Liver (tissue), 9 donors: ENCODE results near the gene PEX5L. TPM values are rescaled to one million over a fixed set of nuclear protein-coding genes. Genes with fewer than 3 reads are reported as not detected.

Source experiments
- DNase-seq: peaks from one replicate; pipeline ENCODE4 v3.0.0-alpha.2; 2017; ENCODE audit warnings: low spot score
- H3K27ac ChIP-seq, 2 donors: one replicate each; pipeline ENCODE4 v1.7.0; 2013; ENCODE audit warnings: inconsistent platforms in 2 of 2, low read length in 2 of 2, control low read depth in 1 of 2, low read depth in 1 of 2, mild to moderate bottlenecking in 1 of 2
- H3K27me3 ChIP-seq, 4 donors: one replicate each; pipeline versions ENCODE4 v1.6.1 to v1.7.0; 2013; ENCODE audit warnings: low read length in 3 of 4, inconsistent platforms in 1 of 4, mild to moderate bottlenecking in 1 of 4, moderate library complexity in 1 of 4; ENCODE audit not compliant: control insufficient read depth in 4 of 4, insufficient read depth in 4 of 4
- H3K36me3 ChIP-seq, 4 donors: one replicate each; pipeline versions ENCODE4 v1.6.1 to v1.7.0; 2013; ENCODE audit warnings: low read length in 3 of 4, mild to moderate bottlenecking in 3 of 4, low read depth in 1 of 4, moderate library complexity in 1 of 4; ENCODE audit not compliant: control insufficient read depth in 4 of 4, insufficient read depth in 3 of 4
- H3K4me1 ChIP-seq, 4 donors: one replicate each; pipeline versions ENCODE4 v1.6.1 to v1.7.0; 2013; ENCODE audit warnings: low read length in 3 of 4, mild to moderate bottlenecking in 3 of 4, moderate library complexity in 1 of 4; ENCODE audit not compliant: control insufficient read depth in 4 of 4, insufficient read depth in 4 of 4
- H3K4me3 ChIP-seq, 3 donors: one replicate each; pipeline versions ENCODE4 v1.6.1 to v1.7.0; 2013; ENCODE audit warnings: low read length in 3 of 3, control low read depth in 1 of 3, low read depth in 1 of 3, mild to moderate bottlenecking in 1 of 3
- H3K9ac ChIP-seq, 2 donors: one replicate each; pipeline ENCODE4 v1.7.0; 2013; ENCODE audit warnings: low read length in 2 of 2, mild to moderate bottlenecking in 2 of 2, moderate library complexity in 2 of 2, control low read depth in 1 of 2, low read depth in 1 of 2
- H3K9me3 ChIP-seq, 4 donors: one replicate each; pipeline versions ENCODE4 v1.6.1 to v1.7.0; 2013; ENCODE audit warnings: low read length in 3 of 4; ENCODE audit not compliant: control insufficient read depth in 4 of 4
- ATF3 ChIP-seq: IDR thresholded peaks from 2 replicates; pipeline ENCODE4 v1.6.1; 2016; ENCODE audit warnings: antibody characterized with exemption
- CTCF ChIP-seq: fragments of 150-350 bp; IDR thresholded peaks from 2 replicates; pipeline ENCODE4 v1.5.1; 2017; ENCODE audit warnings: improper control_type of control experiment, low read depth, low read length; ENCODE audit not compliant: missing input control
- EGR1 ChIP-seq, 2 donors: IDR thresholded peaks; 2 replicates each; pipeline ENCODE4 v1.6.1; 2016 to 2018; ENCODE audit warnings: antibody characterized with exemption in 2 of 2, low read depth in 2 of 2
- FOXA1 ChIP-seq: IDR thresholded peaks from 2 replicates; pipeline ENCODE4 v1.6.1; 2016; ENCODE audit warnings: antibody characterized with exemption
- FOXA2 ChIP-seq: IDR thresholded peaks from 2 replicates; pipeline ENCODE4 v1.6.1; 2016; ENCODE audit warnings: antibody characterized with exemption
- GABPA ChIP-seq, 2 donors: IDR thresholded peaks in 1 of 2; conservative IDR thresholded peaks in 1 of 2; 2 replicates each; pipeline ENCODE4 v1.6.1; 2016; ENCODE audit warnings: antibody characterized with exemption in 2 of 2, mild to moderate bottlenecking in 1 of 2, moderate library complexity in 1 of 2
- HNF4A ChIP-seq, 2 donors: conservative IDR thresholded peaks; 2 replicates each; pipeline ENCODE4 v1.6.1; 2016; ENCODE audit warnings: antibody characterized with exemption in 2 of 2, mild to moderate bottlenecking in 2 of 2
- HNF4G ChIP-seq: IDR thresholded peaks from 2 replicates; pipeline ENCODE4 v1.6.1; 2016; ENCODE audit warnings: antibody characterized with exemption
- JUND ChIP-seq, 2 donors: IDR thresholded peaks; 2 replicates each; pipeline ENCODE4 v1.6.1; 2016; ENCODE audit warnings: antibody characterized with exemption in 2 of 2
- MAX ChIP-seq: IDR thresholded peaks from 2 replicates; pipeline ENCODE4 v1.6.1; 2016; ENCODE audit warnings: antibody characterized with exemption
- NR2F2 ChIP-seq: IDR thresholded peaks from 2 replicates; pipeline ENCODE4 v1.6.1; 2016; ENCODE audit warnings: antibody characterized with exemption
- RAD21 ChIP-seq, 2 donors: IDR thresholded peaks; 2 replicates each; pipeline ENCODE4 v1.6.1; 2016; ENCODE audit warnings: antibody characterized with exemption in 2 of 2, mild to moderate bottlenecking in 2 of 2
- SP1 ChIP-seq: IDR thresholded peaks from 2 replicates; pipeline ENCODE4 v1.6.1; 2018; ENCODE audit warnings: antibody characterized with exemption, mild to moderate bottlenecking
- TAF1 ChIP-seq: conservative IDR thresholded peaks from 2 replicates; pipeline ENCODE4 v1.6.1; 2016; ENCODE audit warnings: antibody characterized with exemption, mild to moderate bottlenecking
- YY1 ChIP-seq: IDR thresholded peaks from 2 replicates; pipeline ENCODE4 v1.6.1; 2016; ENCODE audit warnings: antibody characterized with exemption, mild to moderate bottlenecking
- WGBS: extraction: QIAGEN DNeasy Blood & Tissue Kit; methylation state at CpG from one replicate; pipeline ENCODE4 v1.1.7; 2013; 5-methylcytosine and 5-hydroxymethylcytosine counted together
- polyA plus RNA-seq, 2 donors: library from polyadenylated mRNA; stranded (reverse) in 1 of 2; unstranded in 1 of 2; fragments of 200-250 nt in 1 of 2; fragments of >200 nt in 1 of 2; fragmentation: Nextera tagmentation in 1 of 2; extraction: Ambion mirVana in 1 of 2; gene quantifications; one replicate each; pipeline versions ENCODE4 v1.2.1 to v1.2.3, GENCODE V29; 2013 to 2015
- total RNA-seq, 2 donors: library from RNA; depleted of rRNA; stranded (reverse); fragments of >200 nt; gene quantifications; one replicate each; pipeline ENCODE4 v1.2.3, GENCODE V29; 2014
- TF ChIP-seq, protein P1 (sequence below): IDR thresholded peaks from 2 replicates; pipeline ENCODE4 v1.6.1; 2016; ENCODE audit warnings: antibody characterized with exemption, mild to moderate bottlenecking
- TF ChIP-seq, protein P2 (sequence below): IDR thresholded peaks from 2 replicates; pipeline ENCODE4 v1.6.1; 2016; ENCODE audit warnings: antibody characterized with exemption
- donor health status: healthy.
- donor health status: healthy.
- donor health status: healthy.
- donor health status: healthy.
- donor health status: healthy.

Gene PEX5L
- total and polyA plus RNA-seq, 4 donors, result 0.03 TPM; not detected in 3

GRCh38 chr3:179991883-179992282 lies 44.9 kb downstream of the PEX5L start:
- Histone ChIP-seq H3K9ac (no peak overlapping the region), H3K36me3 (no peaks in the 10 kb centered on the region), H3K27ac (no peak overlapping the region), H3K4me1 (no peaks in the 10 kb centered on the region), H3K27me3 (no peaks in the 10 kb centered on the region), H3K9me3 (peaks cover 0 to 3% (median 0%) of the 10 kb centered on the region in 4 donors), H3K4me3 (no peak overlapping the region)
- 87% methylated on average over 1 of the region's 1 CpG for WGBS
- DNase-seq, result no peak
- TF ChIP-seq HNF4G, result no peak

GRCh38 chr3:179991104-179991503 lies 45.6 kb downstream of the PEX5L start:
- no peak overlapping the region for H3K9ac ChIP-seq
- no peaks in the 10 kb centered on the region for H3K36me3 ChIP-seq
- WGBS, result 60% methylated on average over 4 of the region's 4 CpGs
- no peaks in the 10 kb centered on the region for H3K27me3 ChIP-seq
- TF ChIP-seq EGR1 (IDR thresholded peaks at IDR 0.05; ENCODE audit: low read depth in 2 of 2) (no peak), YY1 (no peak), FOXA1 (no peak), ATF3 (no peak), CTCF (no peak), GABPA (IDR thresholded peaks at IDR 0.05 in 1 of 2, conservative IDR thresholded peaks at IDR 0.05 in 1 of 2) (no peak), SP1 (no peak), HNF4G (no peak)
- TF ChIP-seq, protein P1, sequence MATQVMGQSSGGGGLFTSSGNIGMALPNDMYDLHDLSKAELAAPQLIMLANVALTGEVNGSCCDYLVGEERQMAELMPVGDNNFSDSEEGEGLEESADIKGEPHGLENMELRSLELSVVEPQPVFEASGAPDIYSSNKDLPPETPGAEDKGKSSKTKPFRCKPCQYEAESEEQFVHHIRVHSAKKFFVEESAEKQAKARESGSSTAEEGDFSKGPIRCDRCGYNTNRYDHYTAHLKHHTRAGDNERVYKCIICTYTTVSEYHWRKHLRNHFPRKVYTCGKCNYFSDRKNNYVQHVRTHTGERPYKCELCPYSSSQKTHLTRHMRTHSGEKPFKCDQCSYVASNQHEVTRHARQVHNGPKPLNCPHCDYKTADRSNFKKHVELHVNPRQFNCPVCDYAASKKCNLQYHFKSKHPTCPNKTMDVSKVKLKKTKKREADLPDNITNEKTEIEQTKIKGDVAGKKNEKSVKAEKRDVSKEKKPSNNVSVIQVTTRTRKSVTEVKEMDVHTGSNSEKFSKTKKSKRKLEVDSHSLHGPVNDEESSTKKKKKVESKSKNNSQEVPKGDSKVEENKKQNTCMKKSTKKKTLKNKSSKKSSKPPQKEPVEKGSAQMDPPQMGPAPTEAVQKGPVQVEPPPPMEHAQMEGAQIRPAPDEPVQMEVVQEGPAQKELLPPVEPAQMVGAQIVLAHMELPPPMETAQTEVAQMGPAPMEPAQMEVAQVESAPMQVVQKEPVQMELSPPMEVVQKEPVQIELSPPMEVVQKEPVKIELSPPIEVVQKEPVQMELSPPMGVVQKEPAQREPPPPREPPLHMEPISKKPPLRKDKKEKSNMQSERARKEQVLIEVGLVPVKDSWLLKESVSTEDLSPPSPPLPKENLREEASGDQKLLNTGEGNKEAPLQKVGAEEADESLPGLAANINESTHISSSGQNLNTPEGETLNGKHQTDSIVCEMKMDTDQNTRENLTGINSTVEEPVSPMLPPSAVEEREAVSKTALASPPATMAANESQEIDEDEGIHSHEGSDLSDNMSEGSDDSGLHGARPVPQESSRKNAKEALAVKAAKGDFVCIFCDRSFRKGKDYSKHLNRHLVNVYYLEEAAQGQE, result no peak
- H3K4me3 ChIP-seq, result no peak overlapping the region
- no peak overlapping the region for H3K27ac ChIP-seq
- no peak for DNase-seq
- H3K9me3 ChIP-seq, result peaks cover 0 to 3% (median 0%) of the 10 kb centered on the region in 4 donors
- no peaks in the 10 kb centered on the region for H3K4me1 ChIP-seq

DNA sequence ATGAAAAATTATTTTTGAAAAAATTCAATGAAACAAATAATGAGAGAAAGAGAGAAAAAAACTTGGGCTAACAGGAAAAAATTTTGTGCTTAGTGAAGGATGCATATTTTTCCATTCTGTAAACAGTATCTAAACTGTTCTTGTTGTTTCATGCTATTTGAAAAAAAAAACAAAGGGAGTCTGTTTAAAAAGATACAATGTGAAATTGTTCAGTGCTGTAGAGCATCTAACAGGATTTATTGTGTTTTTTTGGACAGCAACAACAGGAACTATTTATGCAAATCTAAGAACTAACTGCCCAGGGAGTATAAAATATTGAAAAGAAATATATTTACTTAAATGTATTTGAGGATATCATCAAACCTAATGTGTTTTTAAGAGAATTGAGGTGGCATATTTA lies 55.1 kb downstream of the PEX5L start:
- Histone ChIP-seq H3K27me3 (no peaks in the 10 kb centered on the region), H3K4me3 (no peak overlapping the region), H3K9me3 (no peaks in the 10 kb centered on the region), H3K9ac (no peak overlapping the region), H3K36me3 (no peaks in the 10 kb centered on the region), H3K4me1 (no peaks in the 10 kb centered on the region), H3K27ac (no peak overlapping the region)
- no peak for DNase-seq
- TF ChIP-seq EGR1 (IDR thresholded peaks at IDR 0.05; ENCODE audit: low read depth in 2 of 2), result no peak
- TF ChIP-seq HNF4G, result no peak
- no peak for TF ChIP-seq HNF4A (conservative IDR thresholded peaks at IDR 0.05)
- no peak for TF ChIP-seq JUND (IDR thresholded peaks at IDR 0.05)
- no peak for TF ChIP-seq NR2F2
- TF ChIP-seq FOXA2, result no peak
- no peak for TF ChIP-seq ATF3
- TF ChIP-seq, protein P2, sequence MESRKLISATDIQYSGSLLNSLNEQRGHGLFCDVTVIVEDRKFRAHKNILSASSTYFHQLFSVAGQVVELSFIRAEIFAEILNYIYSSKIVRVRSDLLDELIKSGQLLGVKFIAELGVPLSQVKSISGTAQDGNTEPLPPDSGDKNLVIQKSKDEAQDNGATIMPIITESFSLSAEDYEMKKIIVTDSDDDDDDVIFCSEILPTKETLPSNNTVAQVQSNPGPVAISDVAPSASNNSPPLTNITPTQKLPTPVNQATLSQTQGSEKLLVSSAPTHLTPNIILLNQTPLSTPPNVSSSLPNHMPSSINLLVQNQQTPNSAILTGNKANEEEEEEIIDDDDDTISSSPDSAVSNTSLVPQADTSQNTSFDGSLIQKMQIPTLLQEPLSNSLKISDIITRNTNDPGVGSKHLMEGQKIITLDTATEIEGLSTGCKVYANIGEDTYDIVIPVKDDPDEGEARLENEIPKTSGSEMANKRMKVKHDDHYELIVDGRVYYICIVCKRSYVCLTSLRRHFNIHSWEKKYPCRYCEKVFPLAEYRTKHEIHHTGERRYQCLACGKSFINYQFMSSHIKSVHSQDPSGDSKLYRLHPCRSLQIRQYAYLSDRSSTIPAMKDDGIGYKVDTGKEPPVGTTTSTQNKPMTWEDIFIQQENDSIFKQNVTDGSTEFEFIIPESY, result no peak
- TF ChIP-seq SP1, result no peak
- no peak for TF ChIP-seq FOXA1
- no peak for TF ChIP-seq MAX
- TF ChIP-seq YY1, result no peak
- TF ChIP-seq GABPA (IDR thresholded peaks at IDR 0.05 in 1 of 2, conservative IDR thresholded peaks at IDR 0.05 in 1 of 2), result no peak
- no peak for TF ChIP-seq RAD21 (IDR thresholded peaks at IDR 0.05)
- TF ChIP-seq TAF1, result no peak
- no peak for TF ChIP-seq CTCF
